BJ (cell line): ENCODE results near the gene KRI1. TPM values are rescaled to one million over a fixed set of nuclear protein-coding genes. Genes with fewer than 3 reads are reported as not detected.
"Not testable (repeated sequence)": the region's sequence is repeated elsewhere in the genome, so short reads cannot be mapped to it uniquely, and the experiment has no call there.

ENCODE experiments used
- CTCF ChIA-PET: fragments of 350-600 bp; formaldehyde crosslinking; extraction: SDS; loops from one replicate; lab custom pipeline; 2021; ENCODE audit warnings: antibody characterized with exemption, inconsistent platforms; lab: Yijun Ruan, JAX
- POLR2A ChIA-PET: fragments of 300-600 bp; sonication (Branson Sonifier 250); formaldehyde crosslinking; extraction: SDS; loops from one replicate; lab custom pipeline; 2021; ENCODE audit warnings: antibody characterized with exemption; lab: Charles Lee
- DNase-seq: peaks from one replicate; pipeline ENCODE4 v3.0.0-alpha.2; 2011; ENCODE audit warnings: low read depth
- H3K27me3 ChIP-seq: 2 replicates; pipeline ENCODE4 v1.6.0; 2011; ENCODE audit warnings: low read length; ENCODE audit not compliant: control insufficient read depth, insufficient read depth
- H3K36me3 ChIP-seq: 2 replicates; pipeline ENCODE4 v1.5.1; 2011; ENCODE audit warnings: low read length; ENCODE audit not compliant: control insufficient read depth, insufficient read depth
- H3K4me3 ChIP-seq: 2 replicates; pipeline ENCODE4 v1.5.1; 2011; ENCODE audit warnings: low read depth, mild to moderate bottlenecking, control low read depth, low read length
- CTCF ChIP-seq: IDR thresholded peaks from 2 replicates; pipeline ENCODE4 v1.5.1; 2011; ENCODE audit warnings: low read depth, mild to moderate bottlenecking, control low read depth, inconsistent platforms, low read length, moderate library complexity; ENCODE audit not compliant: insufficient read depth
- polyA plus RNA-seq: library from polyadenylated mRNA; depleted of rRNA; stranded (reverse); fragments of >200 nt; gene quantifications from 2 replicates; pipeline ENCODE4 v1.2.3, GENCODE V29; 2011

KRI1 gene
- polyA plus RNA-seq, 1 experiment = 10.0 TPM

- TF ChIP-seq CTCF = no peak
- CTCF ChIA-PET = interaction anchor here (1.5 to 2.5 kb wide), 4 partner anchors 8 to 69 kb away, joined by 4 to 15 read pairs (median 6); partner anchors contain the start of gene ATG4D
- H3K36me3 ChIP-seq = peaks cover 40% of the 10 kb centered on the region
- POLR2A ChIA-PET = no interaction called here
- no peak for DNase-seq
- H3K27me3 ChIP-seq = no peaks in the 10 kb centered on the region
- H3K4me3 ChIP-seq = no peak overlapping the region
These were observed 12.6 kb downstream of the KRI1 start for GRCh38 chr19:10553087-10553667.

- no peak for DNase-seq
- Histone ChIP-seq H3K36me3 (peaks cover 38% of the 10 kb centered on the region), H3K27me3 (no peaks in the 10 kb centered on the region), H3K4me3 (no peak overlapping the region)
- ChIA-PET POLR2A (no interaction called here), CTCF (interaction anchor here (0.5 to 2.5 kb wide), 7 partner anchors 9 to 312 kb away, joined by 3 to 15 read pairs (median 5); partner anchors contain the start of gene ATG4D)
- TF ChIP-seq CTCF = no peak
These were observed 13.2 kb downstream of the KRI1 start for GRCh38 chr19:10552510-10553053.

- H3K4me3 ChIP-seq = no peak overlapping the region
- no peaks in the 10 kb centered on the region for H3K27me3 ChIP-seq
- DNase-seq = no peak
- H3K36me3 ChIP-seq = peaks cover 40% of the 10 kb centered on the region
- 0 out of 2 replicates have a peak, but pooled peaks have one; percentile 26 for TF ChIP-seq CTCF
- POLR2A ChIA-PET = no interaction called here
- CTCF ChIA-PET = interaction anchor here (0.6 to 2.5 kb wide), 8 partner anchors 9 to 314 kb away, joined by 3 to 15 read pairs (median 5); partner anchors contain the start of gene ATG4D
These were observed 14.0 kb downstream of the KRI1 start for GRCh38 chr19:10551698-10552301.

GRCh38 chr19:10551006-10551405 is 14.8 kb downstream of the KRI1 start:
- POLR2A ChIA-PET, H3K27me3 ChIP-seq, H3K4me3 ChIP-seq, DNase-seq: not testable (repeated sequence)
- peaks cover 41% of the 10 kb centered on the region for H3K36me3 ChIP-seq
- CTCF ChIA-PET = interaction anchor here (0.6 to 2.2 kb wide), 4 partner anchors 21 to 315 kb away, joined by 3 to 10 read pairs (median 5); no protein-coding TSS in a partner anchor

GRCh38 chr19:10550336-10550735 is 15.5 kb downstream of the KRI1 start:
- DNase-seq = no peak
- H3K4me3 ChIP-seq = no peak overlapping the region
- no peak for TF ChIP-seq CTCF
- CTCF ChIA-PET = interaction anchor here (2.2 kb wide), 1 partner anchor 67 kb away, joined by 5 read pairs; no protein-coding TSS in a partner anchor
- POLR2A ChIA-PET = no interaction called here
- H3K36me3 ChIP-seq = peaks cover 36% of the 10 kb centered on the region
- H3K27me3 ChIP-seq = no peaks in the 10 kb centered on the region
